Esophagus muscularis mucosa (tissue), 4 donors: ENCODE results near the gene ATF6. TPM values are rescaled to one million over a fixed set of nuclear protein-coding genes. Genes with fewer than 3 reads are reported as not detected.

Experiments
- DNase-seq: peaks from one replicate; pipeline ENCODE4 v3.0.0-alpha.2; 2017; ENCODE audit errors: extremely low spot score
- H3K27ac ChIP-seq, 4 donors: fragments of 200-600 bp; sonication (generic); replicated peaks in 1 of 4; 1 replicate in 3 of 4; 2 replicates in 1 of 4; pipeline ENCODE4 v1.5.1; 2016 to 2019; ENCODE audit warnings: mild to moderate bottlenecking in 1 of 4
- H3K27me3 ChIP-seq, 4 donors: fragments of 200-600 bp; sonication (generic); one replicate each; pipeline versions ENCODE4 v1.5.1 to v1.6.0; 2016 to 2019
- H3K36me3 ChIP-seq, 4 donors: fragments of 200-600 bp; sonication (generic); one replicate each; pipeline ENCODE4 v1.5.1; 2016 to 2019
- H3K4me1 ChIP-seq, 4 donors: fragments of 200-600 bp; sonication (generic); one replicate each; pipeline ENCODE4 v1.5.1; 2016 to 2019
- H3K4me3 ChIP-seq, 4 donors: fragments of 200-600 bp; sonication (generic); 1 replicate in 2 of 4; 2 replicates in 2 of 4; pipeline ENCODE4 v1.5.1; 2016 to 2019; ENCODE audit warnings: mild to moderate bottlenecking in 4 of 4, moderate library complexity in 1 of 4
- H3K9me3 ChIP-seq, 4 donors: fragments of 200-600 bp; sonication (generic); 1 replicate in 3 of 4; 2 replicates in 1 of 4; pipeline ENCODE4 v1.5.1; 2016 to 2019
- EP300 ChIP-seq: sonication (generic); formaldehyde crosslinking; IDR thresholded peaks from one replicate; pipeline ENCODE4 v1.6.1; 2017; ENCODE audit warnings: antibody characterized with exemption
- POLR2A ChIP-seq: fragments of 450-650 bp; IDR thresholded peaks from one replicate; pipeline ENCODE4 v1.6.1; 2017; ENCODE audit warnings: antibody characterized with exemption, moderate library complexity, mild to moderate bottlenecking, low read depth
- POLR2AphosphoS5 ChIP-seq, 2 donors: sonication (generic); formaldehyde crosslinking; IDR thresholded peaks; one replicate each; pipeline ENCODE4 v1.6.1; 2017; ENCODE audit warnings: antibody characterized with exemption in 2 of 2
- WGBS: methylation state at CpG from one replicate; pipeline ENCODE4 v1.1.5; 2018; 5-methylcytosine and 5-hydroxymethylcytosine counted together
- intact Hi-C: fragments of 100-400 bp; cut with DNase I; formaldehyde crosslinking; loops from one replicate; pipeline ENCODE4 v1.15.1; 2023
- total RNA-seq, 4 donors: library from RNA; depleted of rRNA; stranded (reverse); fragments of >200 nt; gene quantifications; one replicate each; pipeline versions ENCODE4 v1.1.0 to v1.2.1, GENCODE V29; 2016
- TF ChIP-seq, protein P1 (sequence below), 3 experiments: fragments of 200-600 bp in 2 of 3; fragments of 450-650 bp in 1 of 3; sonication (generic) in 2 of 3; IDR thresholded peaks; one replicate each; pipeline ENCODE4 v1.5.1; 2017 to 2019; ENCODE audit warnings: antibody characterized with exemption in 3 of 3, mild to moderate bottlenecking in 2 of 3, moderate library complexity in 1 of 3

ATF6 gene
- total RNA-seq, 4 donors from 2014 or later = 24.5 to 30.6 (median 27.4) TPM

DNA sequence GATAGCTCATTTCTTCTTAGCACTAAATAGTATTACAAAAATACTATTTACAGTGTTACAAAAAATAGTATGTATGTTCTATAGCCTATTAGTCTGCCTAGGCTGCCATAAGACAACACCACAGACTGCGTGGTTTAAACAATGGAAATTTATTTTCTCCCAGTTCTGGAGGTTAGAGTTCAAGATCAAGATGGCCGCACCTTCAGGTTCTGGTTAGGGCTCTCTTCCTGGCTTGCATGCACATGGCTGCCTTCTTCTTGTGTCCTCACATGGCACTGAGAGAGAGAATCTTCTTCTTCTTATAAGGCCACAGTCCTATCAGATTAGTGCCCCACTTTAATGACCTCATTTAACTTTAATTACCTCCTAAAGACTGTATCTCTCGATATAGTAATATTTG is 4.1 kb downstream of the ATF6 start:
- H3K36me3 ChIP-seq = no peaks in the 10 kb centered on the region
- 93% methylated on average over 3 of the region's 3 CpGs for WGBS
- H3K27me3 ChIP-seq = no peaks in the 10 kb centered on the region
- no peak overlapping the region for H3K27ac ChIP-seq
- intact Hi-C loops = no loop called here
- no peaks in the 10 kb centered on the region for H3K9me3 ChIP-seq
- DNase-seq = no peak
- H3K4me3 ChIP-seq = no peak overlapping the region
- TF ChIP-seq POLR2AphosphoS5 (IDR thresholded peaks at IDR 0.05) = no peak
- H3K4me1 ChIP-seq = peaks cover 39 to 63% (median 52%) of the 10 kb centered on the region in 4 donors

DNA sequence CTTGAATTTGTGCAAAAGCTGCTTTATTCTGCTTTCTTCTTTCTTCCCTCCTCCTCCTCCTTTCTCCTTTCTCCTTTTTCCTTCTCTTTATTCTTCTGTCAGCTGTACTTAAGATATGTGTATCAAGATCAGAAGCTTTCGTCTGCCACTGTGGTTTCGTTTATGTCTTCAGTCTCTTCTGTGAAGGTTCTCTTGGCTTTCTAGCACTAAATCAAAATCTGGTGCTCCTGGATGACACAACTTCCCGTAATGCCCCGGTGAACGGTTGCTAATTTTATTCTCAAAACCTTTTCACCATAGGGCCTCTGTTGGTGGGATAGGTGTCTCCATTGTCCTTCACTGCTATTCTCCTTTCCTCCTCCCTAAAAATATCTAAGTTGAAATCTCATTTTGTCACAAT is 5.0 kb downstream of the ATF6 start:
- no peak for DNase-seq
- WGBS = 62% methylated on average over 5 of the region's 5 CpGs
- Histone ChIP-seq H3K9me3 (no peaks in the 10 kb centered on the region), H3K27me3 (no peaks in the 10 kb centered on the region), H3K4me1 (peaks cover 39 to 66% (median 53%) of the 10 kb centered on the region in 4 donors), H3K27ac (no peak overlapping the region), H3K36me3 (no peaks in the 10 kb centered on the region), H3K4me3 (no peak overlapping the region)
- intact Hi-C loops = no loop called here
- TF ChIP-seq, protein P1, sequence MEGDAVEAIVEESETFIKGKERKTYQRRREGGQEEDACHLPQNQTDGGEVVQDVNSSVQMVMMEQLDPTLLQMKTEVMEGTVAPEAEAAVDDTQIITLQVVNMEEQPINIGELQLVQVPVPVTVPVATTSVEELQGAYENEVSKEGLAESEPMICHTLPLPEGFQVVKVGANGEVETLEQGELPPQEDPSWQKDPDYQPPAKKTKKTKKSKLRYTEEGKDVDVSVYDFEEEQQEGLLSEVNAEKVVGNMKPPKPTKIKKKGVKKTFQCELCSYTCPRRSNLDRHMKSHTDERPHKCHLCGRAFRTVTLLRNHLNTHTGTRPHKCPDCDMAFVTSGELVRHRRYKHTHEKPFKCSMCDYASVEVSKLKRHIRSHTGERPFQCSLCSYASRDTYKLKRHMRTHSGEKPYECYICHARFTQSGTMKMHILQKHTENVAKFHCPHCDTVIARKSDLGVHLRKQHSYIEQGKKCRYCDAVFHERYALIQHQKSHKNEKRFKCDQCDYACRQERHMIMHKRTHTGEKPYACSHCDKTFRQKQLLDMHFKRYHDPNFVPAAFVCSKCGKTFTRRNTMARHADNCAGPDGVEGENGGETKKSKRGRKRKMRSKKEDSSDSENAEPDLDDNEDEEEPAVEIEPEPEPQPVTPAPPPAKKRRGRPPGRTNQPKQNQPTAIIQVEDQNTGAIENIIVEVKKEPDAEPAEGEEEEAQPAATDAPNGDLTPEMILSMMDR (IDR thresholded peaks at IDR 0.05) = no peak
- TF ChIP-seq EP300 = no peak
- TF ChIP-seq POLR2AphosphoS5 (IDR thresholded peaks at IDR 0.05) = no peak
- TF ChIP-seq POLR2A = no peak

DNA sequence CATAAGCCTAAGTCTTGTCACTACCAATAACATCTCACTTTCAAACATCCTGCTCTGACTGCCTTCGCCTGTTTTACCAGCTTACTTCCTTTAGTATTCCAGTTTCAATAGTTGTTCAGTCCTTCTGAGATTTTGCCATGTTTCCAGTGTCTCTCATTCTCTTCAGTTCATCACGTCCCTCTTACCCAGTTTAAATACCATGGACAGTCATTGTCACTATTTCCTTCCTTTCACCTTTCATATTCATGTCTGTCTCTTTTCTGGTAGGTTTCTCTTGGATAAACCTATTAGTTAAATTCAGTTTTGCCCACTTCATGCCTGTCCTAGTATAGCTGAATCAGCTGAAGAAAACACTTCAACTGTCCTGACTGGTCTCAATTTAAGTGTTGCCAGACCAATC is 5.9 kb downstream of the ATF6 start:
- WGBS = 79% methylated on average over 2 of the region's 2 CpGs
- no peaks in the 10 kb centered on the region for H3K9me3 ChIP-seq
- no peaks in the 10 kb centered on the region for H3K36me3 ChIP-seq
- intact Hi-C loops = no loop called here
- H3K4me3 ChIP-seq = no peak overlapping the region
- no peaks in the 10 kb centered on the region for H3K27me3 ChIP-seq
- peaks cover 35 to 66% (median 49%) of the 10 kb centered on the region in 4 donors for H3K4me1 ChIP-seq
- peak overlapping the region in 2 of 4 donors; percentile 20 to 37 for H3K27ac ChIP-seq
- no peak for DNase-seq
- TF ChIP-seq POLR2A (no peak), EP300 (no peak), POLR2AphosphoS5 (IDR thresholded peaks at IDR 0.05) (no peak)
- TF ChIP-seq, protein P1 (IDR thresholded peaks at IDR 0.05) = no peak

DNA sequence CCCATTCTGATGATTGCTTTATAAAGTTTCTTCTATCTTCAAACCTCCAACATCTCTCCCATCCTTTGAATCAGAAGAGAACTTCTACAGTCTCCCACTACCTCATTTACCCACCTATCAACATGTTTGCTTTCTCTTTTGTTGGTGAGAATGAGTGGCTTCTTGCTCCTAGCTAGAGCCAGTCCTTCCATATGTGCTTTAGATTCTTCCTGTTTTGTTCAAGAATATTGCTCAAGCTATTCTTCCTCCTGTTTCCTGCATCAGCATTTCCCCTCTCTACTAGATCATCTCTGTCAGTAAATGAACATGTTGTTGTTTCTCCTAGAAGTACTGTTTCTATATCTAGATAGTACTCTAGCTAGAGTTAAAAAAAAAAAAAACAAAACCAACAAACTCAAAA is 6.3 kb downstream of the ATF6 start:
- intact Hi-C loops = no loop called here
- Histone ChIP-seq H3K4me3 (no peak overlapping the region), H3K27me3 (no peaks in the 10 kb centered on the region), H3K27ac (peak overlapping the region in 2 of 4 donors; percentile 20 to 37), H3K4me1 (peaks cover 31 to 61% (median 45%) of the 10 kb centered on the region in 4 donors), H3K36me3 (no peaks in the 10 kb centered on the region), H3K9me3 (no peaks in the 10 kb centered on the region)
- TF ChIP-seq POLR2AphosphoS5 (IDR thresholded peaks at IDR 0.05) (peak in 1 of 2 donors; percentile 24), EP300 (no peak)
- no peak for DNase-seq

DNA sequence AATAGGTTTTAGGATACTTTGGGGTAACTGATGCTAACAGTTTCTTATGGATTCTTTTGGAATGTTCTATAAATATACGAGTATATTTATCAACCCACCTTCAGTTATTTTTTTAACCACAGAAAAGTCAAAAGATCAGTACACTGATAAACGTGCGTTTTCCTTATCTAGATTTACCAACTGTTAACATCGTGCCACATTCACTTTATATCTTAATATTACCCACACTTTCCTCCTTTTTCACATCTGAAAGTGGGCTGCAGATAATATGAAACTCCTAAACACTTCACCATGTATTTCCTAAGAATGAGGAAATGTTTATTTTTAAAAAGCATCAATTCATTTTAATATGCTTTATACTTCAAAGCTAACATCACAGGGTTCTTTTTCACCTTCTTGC is 7.7 kb downstream of the ATF6 start:
- DNase-seq = no peak
- intact Hi-C loops = no loop called here
- WGBS = 61% methylated on average over 4 of the region's 4 CpGs
- no peak overlapping the region for H3K4me3 ChIP-seq
- no peaks in the 10 kb centered on the region for H3K9me3 ChIP-seq
- peaks cover 18 to 47% (median 32%) of the 10 kb centered on the region in 4 donors for H3K4me1 ChIP-seq
- no peaks in the 10 kb centered on the region for H3K27me3 ChIP-seq
- no peak overlapping the region for H3K27ac ChIP-seq
- TF ChIP-seq POLR2A (no peak), POLR2AphosphoS5 (IDR thresholded peaks at IDR 0.05) (no peak)
- H3K36me3 ChIP-seq = peaks cover 0 to 5% (median 0%) of the 10 kb centered on the region in 4 donors

DNA sequence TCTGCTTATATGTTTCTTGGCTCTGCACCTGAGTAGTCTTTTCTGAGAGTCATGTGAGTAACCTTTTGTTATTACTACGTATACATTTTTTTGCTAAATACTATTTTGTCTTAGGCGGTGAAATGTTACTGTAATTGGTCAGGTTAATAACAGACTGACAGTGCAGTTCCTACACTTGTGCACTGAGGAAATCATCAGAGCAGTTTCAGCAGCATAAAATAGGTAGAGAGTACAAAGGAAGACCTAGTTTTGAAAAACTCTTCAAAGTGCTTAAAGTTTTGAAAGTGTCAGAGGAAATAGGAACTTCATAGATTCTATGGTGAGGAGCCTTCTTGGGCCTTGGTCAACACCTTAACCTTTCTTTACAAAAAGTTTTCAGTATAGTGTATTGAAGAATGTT is 11.1 kb downstream of the ATF6 start:
- H3K4me1 ChIP-seq = peaks cover under 1 to 23% (median 11%) of the 10 kb centered on the region in 4 donors
- peaks cover 0 to 13% (median 5%) of the 10 kb centered on the region in 4 donors for H3K36me3 ChIP-seq
- H3K27me3 ChIP-seq = no peaks in the 10 kb centered on the region
- no peak overlapping the region for H3K27ac ChIP-seq
- no peaks in the 10 kb centered on the region for H3K9me3 ChIP-seq
- no peak overlapping the region for H3K4me3 ChIP-seq
- WGBS = 88% methylated on average over 2 of the region's 2 CpGs
- DNase-seq = no peak
- intact Hi-C loops = no loop called here
- TF ChIP-seq, protein P1 (IDR thresholded peaks at IDR 0.05) = no peak
- TF ChIP-seq EP300 (no peak), POLR2AphosphoS5 (IDR thresholded peaks at IDR 0.05) (no peak), POLR2A (no peak)
